ENCODE results near the gene UBTD1.

Gene UBTD1

GRCh38 chr10:97593421-97593820, 94.7 kb downstream of the UBTD1 start:
- TF ChIP-seq POLR2A (IDR thresholded peaks at IDR 0.05; ENCODE audit: low read length) (no peak), GATA1 (IDR thresholded peaks at IDR 0.05; ENCODE audit: low read depth, low read length) (no peak)
- no peak for DNase-seq

GRCh38 chr10:97596101-97597082, 97.7 kb downstream of the UBTD1 start:
- peak in 1 of 2 experiments; percentile 43 for DNase-seq
- no peak for TF ChIP-seq GATA1 (IDR thresholded peaks at IDR 0.05; ENCODE audit: low read depth, low read length)
- TF ChIP-seq POLR2A (IDR thresholded peaks at IDR 0.05; ENCODE audit: low read length) = peak; percentile 23

GRCh38 chr10:97597778-97598177, 99.1 kb downstream of the UBTD1 start:
- TF ChIP-seq POLR2A (IDR thresholded peaks at IDR 0.05; ENCODE audit: low read length) = no peak
- TF ChIP-seq GATA1 (IDR thresholded peaks at IDR 0.05; ENCODE audit: low read depth, low read length) = no peak

GRCh38 chr10:97598407-97599271, 99.9 kb downstream of the UBTD1 start:
- TF ChIP-seq GATA1 (IDR thresholded peaks at IDR 0.05; ENCODE audit: low read depth, low read length) (no peak), POLR2A (IDR thresholded peaks at IDR 0.05; ENCODE audit: low read length) (no peak)
- no peak for DNase-seq

More at GRCh38 chr10:97597778-97598177, 99.1 kb downstream of the UBTD1 start:
- peak in 1 of 2 experiments; percentile 33 for DNase-seq

GRCh38 chr10:97599272-97599619, 100.5 kb downstream of the UBTD1 start:
- TF ChIP-seq POLR2A (IDR thresholded peaks at IDR 0.05; ENCODE audit: low read length) (no peak), GATA1 (IDR thresholded peaks at IDR 0.05; ENCODE audit: low read depth, low read length) (no peak)
- no peak for DNase-seq

- no peak for TF ChIP-seq POLR2A (IDR thresholded peaks at IDR 0.05; ENCODE audit: low read length)
- no peak for TF ChIP-seq GATA1 (IDR thresholded peaks at IDR 0.05; ENCODE audit: low read depth, low read length)
- DNase-seq = no peak
Measured at GRCh38 chr10:97600616-97601015, 101.9 kb downstream of the UBTD1 start.

- no peak for DNase-seq
- TF ChIP-seq GATA1 (IDR thresholded peaks at IDR 0.05; ENCODE audit: low read depth, low read length) (no peak), POLR2A (IDR thresholded peaks at IDR 0.05; ENCODE audit: low read length) (no peak)
Measured at GRCh38 chr10:97601268-97602215, 102.8 kb downstream of the UBTD1 start.

GRCh38 chr10:97607095-97607636, 108.4 kb downstream of the UBTD1 start:
- TF ChIP-seq GATA1 (IDR thresholded peaks at IDR 0.05; ENCODE audit: low read depth, low read length) (no peak), POLR2A (IDR thresholded peaks at IDR 0.05; ENCODE audit: low read length) (no peak)

GRCh38 chr10:97608991-97609561, 110.4 kb downstream of the UBTD1 start:
- TF ChIP-seq POLR2A (IDR thresholded peaks at IDR 0.05; ENCODE audit: low read length) = no peak
- TF ChIP-seq GATA1 (IDR thresholded peaks at IDR 0.05; ENCODE audit: low read depth, low read length) = no peak
- DNase-seq = no peak

More at GRCh38 chr10:97607095-97607636, 108.4 kb downstream of the UBTD1 start:
- DNase-seq = no peak

GRCh38 chr10:97611473-97611872, 112.7 kb downstream of the UBTD1 start:
- no peak for TF ChIP-seq POLR2A (IDR thresholded peaks at IDR 0.05; ENCODE audit: low read length)
- no peak for TF ChIP-seq GATA1 (IDR thresholded peaks at IDR 0.05; ENCODE audit: low read depth, low read length)

GRCh38 chr10:97612386-97612785, 113.7 kb downstream of the UBTD1 start:
- DNase-seq = peak; percentile 35 to 45
- TF ChIP-seq GATA1 (IDR thresholded peaks at IDR 0.05; ENCODE audit: low read depth, low read length) (no peak), POLR2A (IDR thresholded peaks at IDR 0.05; ENCODE audit: low read length) (no peak)

More at GRCh38 chr10:97611473-97611872, 112.7 kb downstream of the UBTD1 start:
- DNase-seq = peak; percentile 19 to 21

- no peak for DNase-seq
- TF ChIP-seq POLR2A (IDR thresholded peaks at IDR 0.05; ENCODE audit: low read length) (no peak), GATA1 (IDR thresholded peaks at IDR 0.05; ENCODE audit: low read depth, low read length) (no peak)
Measured at GRCh38 chr10:97618285-97618684, 119.6 kb downstream of the UBTD1 start.

Data from erythroblast (primary cell).